ENCODE results near the gene PIK3C3.
"Not testable (repeated sequence)": the region's sequence is repeated elsewhere in the genome, so short reads cannot be mapped to it uniquely, and the experiment has no call there.

The PIK3C3 gene

DNA sequence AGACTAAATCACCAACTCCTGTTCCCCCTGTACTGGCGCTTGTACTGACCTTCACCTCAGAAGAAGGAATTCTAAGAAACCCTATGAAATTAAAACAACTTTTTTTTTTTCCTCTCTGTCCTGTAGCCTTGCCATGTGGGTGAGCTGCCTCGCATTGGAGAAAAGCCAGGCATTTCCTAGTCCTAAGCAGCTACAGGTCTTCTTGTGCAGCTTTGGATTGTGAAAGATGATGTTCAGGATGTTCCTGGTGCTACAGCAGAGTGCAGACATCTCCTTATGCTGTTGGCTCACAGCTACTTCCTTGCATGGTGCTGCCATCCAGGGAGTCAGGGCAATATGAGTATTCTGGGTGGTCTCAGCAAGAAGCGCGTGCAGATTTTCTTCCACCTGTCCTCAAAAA is 11.9 kb downstream of the PIK3C3 start:
- no peak for DNase-seq

DNA sequence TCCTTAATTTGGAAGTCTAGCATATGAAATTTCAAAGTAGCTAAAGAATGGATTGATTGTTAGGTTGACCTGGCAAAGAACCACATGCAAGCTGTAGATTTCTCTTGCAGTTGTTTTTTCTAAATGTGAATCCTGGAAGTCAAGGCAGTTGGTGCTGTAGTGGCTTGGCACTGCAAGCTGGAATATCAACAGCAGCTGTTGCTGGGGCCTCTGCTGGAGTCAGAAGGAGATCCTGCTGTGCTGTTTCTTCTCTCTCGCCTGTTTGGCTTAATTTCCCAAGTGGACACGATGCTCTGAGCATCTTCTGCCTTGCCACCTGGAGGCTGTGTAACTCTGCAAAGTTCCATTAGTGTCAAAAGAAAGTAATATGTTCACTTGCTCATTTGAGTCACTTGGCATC is 12.6 kb downstream of the PIK3C3 start:
- DNase-seq: no peak

DNA sequence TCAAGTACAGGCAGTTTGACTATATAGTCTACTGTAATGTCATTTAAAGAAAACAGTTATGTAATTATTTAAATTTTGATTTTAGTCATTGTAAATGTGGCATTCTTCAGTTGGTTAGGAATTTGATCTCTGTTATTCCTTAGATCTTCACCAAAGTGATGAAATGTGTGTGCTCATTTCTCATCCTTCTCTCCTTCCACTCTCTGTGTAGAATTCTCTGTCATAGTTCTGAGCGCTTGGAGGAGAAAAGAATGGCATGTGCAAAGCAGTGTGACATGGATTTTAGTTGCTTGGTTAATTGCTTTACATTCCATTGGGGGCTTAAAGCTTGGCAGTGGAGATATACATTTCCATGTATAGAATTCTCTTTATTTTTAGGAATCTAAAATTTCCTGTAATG is 14.8 kb downstream of the PIK3C3 start:
- no peak for DNase-seq

DNA sequence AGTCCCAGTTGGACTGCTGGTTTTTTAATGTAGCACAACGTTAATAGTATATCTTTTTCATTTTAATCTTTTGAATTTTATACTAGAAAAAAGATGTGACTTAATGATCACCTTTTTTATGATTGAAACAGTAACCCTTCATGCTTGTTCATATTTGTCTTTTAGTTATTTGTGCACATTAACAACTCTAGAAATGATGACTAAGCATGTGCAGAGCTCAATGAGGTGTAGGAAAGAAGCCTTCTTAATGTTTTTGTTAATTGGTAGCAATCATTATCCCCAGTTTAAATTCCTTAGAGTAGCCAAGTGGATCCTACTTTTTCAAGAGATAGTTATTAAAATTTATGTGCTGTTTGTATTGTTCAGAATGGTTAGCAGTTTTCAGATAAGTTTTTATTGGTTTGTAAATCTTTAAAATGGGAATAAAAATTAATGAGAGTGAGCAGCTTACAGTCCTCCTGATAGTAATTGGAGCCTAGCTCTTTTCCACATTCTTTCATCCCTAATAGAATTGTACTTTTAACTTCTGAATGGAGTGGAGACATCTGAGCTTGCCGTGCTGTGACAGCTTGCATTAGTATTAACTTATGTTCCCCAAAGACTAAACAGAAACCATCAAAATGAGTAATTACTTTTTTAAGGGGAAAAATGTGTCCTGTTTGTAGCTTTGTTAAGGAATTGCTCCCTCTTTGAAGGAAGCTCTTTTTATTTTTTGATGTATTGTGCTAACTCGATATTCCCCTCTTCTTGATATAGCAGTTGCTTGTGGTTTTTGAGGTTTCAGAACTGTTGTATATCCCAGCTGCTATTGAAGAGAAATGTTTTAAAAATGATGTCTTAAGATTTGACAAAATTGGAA is 17.3 kb downstream of the PIK3C3 start:
- no peak for DNase-seq

DNA sequence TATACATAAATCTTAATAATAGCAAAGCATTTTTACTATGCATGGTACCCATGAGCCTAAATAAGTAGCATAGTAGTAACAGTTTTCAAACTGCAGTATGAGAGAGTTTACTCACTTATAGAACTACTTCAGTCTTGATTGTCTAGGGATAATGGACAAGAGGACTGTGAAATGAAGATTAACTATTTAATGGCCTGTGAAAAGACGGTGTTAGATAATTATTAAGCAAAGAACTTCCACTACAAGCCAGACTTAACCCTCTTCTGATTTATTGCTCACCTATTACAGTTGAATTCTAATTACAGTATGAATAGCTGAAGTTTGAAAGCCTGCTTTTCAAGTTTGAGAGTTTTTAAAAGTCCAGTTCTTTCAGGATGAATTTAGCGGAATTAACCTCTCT is 18.9 kb downstream of the PIK3C3 start:
- DNase-seq: no peak

DNA sequence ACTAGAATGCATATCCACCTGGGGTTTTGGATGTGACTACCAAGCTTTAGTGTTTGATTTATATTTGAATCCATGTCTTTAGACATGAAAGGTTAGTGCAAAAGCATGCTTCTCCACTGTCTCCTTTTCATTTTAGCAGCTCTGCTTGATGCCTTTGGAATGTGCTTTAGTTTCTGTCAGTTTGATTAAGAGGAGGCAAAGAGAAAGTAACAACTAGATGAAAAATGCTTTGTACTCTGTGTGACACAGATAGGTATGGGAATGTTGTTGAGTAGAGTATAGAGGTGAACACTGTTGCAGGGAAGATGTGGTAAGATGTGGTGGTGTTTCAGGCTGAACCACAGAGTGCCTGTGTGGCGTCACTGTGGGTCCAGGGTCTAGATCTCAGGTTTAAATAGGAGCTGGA is 19.8 kb downstream of the PIK3C3 start:
- no peak for DNase-seq

DNA sequence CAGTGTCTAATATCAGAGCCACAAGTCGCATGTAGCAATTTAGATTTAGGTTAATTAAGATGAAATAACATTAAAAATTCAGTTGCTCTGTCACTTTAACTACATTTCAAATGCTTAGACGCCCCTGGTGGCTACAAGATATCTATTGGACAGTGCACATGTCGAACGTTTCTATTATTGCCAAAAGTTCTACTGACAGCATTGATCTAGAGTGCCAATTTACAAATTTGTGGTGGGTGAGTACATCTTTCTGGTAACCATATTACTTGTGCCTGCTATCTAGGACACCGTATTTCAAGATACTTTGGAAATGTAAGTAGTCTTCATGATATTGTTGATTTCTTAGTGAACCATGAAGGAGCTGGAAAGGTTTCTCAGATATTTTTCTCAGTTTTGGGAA is 20.2 kb downstream of the PIK3C3 start:
- DNase-seq: no peak

DNA sequence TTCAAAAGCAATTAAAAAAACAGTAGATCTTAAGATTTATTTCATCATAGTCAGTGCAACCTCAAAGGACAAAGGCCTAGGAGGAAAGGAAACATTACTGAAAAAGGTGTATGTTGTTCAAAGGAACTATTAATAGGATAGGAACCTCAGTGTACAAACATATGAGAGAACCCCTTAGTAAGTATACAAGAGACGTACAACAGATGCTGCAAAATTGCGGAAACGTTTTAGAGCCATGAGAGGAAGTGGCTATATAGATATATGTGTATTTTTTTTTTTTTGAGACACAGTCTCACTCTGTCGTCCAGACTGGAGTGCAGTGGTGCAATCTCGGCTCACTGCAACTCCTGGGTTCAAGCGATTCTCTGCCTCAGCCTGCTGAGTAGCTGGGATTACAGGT is 22.2 kb downstream of the PIK3C3 start:
- DNase-seq: no peak

DNA sequence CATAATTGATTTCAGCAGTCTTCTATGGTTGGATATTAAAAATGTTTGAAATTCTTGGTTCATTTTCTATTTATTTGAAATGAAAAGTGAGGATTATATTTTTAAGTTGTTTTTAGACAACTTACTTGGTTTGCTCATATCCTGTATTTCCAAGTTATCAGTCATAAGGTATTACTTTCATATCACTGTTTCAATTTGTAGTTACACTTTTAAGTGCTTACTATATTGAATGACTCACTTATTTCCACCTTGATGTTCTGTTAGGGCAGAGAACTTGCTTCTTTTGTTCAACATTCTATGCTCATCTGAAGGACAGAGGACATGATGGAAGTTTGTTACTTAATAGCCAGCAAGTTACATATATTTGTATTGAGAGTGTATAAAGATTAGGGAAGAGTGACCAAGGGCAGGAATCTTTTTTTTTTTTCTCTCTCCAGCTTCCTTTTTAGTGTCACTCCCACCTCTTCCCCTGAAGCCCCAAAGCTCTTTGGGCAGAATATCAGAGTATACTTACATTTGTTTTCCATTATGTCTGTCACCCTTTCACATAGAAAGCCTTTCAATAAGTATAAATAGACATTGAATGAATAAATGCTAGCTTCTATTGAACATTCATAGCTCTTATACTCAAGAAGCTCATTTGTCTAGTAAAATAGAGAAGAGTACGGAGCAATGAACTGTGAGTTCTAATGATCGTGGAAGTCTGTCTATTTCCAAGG is 28.1 kb downstream of the PIK3C3 start:
- DNase-seq: no peak

DNA sequence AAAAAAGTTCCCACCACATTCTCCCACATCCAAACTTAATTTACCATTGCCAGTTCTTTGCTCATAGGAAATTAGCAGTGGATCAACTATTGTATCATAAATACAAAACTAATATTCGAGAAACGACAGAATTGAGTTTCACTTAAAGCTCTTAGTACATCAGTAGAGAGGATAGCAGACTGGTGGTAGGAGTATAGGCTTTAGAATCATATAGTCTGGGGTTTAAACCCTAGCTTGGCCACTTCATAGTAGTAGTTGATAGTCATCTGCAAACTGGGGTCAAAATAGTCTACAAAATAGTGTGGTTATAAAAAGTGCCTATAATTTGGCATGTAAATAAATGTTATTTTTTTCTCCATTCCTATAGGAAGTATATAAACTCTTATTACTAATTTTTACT is 30.9 kb downstream of the PIK3C3 start:
- no peak for DNase-seq

DNA sequence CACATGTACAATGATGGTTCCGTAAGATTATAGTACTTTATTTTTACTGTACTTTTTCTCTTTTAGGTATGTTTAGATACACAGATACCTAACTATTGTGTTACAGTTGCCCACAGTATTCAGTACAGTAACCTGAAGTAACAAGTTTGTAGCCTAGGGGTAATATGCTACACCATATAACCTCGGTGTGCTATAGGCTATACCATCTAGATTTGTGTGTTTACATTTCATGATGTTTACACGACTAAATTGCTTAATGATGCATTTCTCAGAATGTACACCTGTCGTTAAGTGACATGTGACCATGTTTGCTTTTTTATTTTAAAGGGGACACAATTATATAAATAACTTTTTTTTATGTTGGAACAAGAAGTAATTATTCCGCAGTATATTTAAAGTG is 34.5 kb downstream of the PIK3C3 start:
- no peak for DNase-seq

DNA sequence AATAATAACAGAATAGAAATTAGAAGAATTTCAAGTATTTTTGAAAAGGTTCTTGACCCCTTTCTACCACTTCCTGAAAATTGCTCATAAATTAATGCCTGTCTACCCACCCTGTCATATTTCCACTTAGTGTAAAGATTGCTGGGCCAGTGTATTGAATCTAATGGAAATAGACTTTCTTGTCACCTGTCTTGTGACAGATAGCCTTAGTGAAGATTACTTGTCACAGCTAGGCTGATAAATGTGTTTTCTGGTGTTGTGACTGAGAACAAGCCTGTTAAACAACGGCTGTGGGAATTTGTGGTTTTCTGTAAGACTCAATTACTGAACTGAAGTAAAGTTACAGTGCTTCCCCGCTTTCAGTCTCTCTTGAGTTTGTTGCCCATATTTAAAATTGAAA is 37.0 kb downstream of the PIK3C3 start:
- peak; percentile 10 for DNase-seq

DNA sequence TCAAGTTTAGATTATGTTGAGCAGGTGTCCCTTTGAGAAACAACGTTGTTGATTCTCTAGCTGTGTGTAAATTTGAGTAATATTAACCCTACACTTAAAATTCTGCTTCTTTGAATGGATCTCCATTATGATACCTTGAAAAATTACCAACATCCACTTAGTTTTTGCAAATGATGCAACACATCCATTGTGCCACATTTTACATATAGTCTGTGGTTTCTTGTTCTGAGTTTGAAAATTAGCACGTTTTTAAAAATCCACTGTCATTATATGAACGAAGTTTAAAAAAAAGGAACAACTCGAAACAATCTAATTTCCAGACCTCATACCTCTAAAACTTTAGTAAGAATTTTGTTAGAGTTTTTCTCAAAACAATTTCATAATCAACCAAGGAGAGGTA is 37.7 kb downstream of the PIK3C3 start:
- DNase-seq: no peak

DNA sequence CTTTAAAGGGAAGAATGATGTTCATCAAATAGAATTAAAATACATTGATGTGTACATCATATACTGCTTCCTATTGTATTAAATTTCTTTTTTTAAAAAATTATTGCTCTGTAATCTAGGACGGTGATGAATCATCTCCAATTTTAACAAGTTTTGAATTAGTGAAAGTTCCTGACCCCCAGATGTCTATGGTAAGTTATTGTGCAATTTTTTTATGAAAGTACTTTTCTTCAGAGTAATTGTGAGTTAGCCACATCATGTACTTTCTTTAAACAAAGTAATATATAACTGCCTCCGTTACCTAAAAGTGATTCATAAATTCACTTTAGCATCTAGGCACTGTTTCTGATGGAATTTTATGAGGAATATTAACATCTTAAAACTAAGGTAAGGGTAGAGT is 38.1 kb downstream of the PIK3C3 start:
- DNase-seq: peak; percentile 41

DNA sequence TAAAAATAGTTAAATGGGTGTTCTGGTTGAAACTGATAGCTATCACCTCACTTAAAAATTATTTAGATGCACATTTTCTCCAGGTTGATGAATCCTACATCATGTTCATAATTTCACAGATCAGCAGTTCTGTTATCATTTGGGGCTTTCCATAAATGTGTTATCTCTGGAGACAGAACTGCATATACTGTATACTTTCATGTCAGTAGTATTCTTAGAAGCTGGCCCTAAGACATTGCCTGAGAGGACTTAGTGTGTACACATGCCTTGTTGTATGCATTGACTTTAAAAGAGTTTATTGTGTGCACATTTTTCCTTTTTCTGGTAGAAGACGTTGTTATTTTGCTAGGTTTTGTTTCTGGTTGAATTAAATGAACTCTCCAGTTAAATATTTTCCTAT is 41.0 kb downstream of the PIK3C3 start:
- no peak for DNase-seq

DNA sequence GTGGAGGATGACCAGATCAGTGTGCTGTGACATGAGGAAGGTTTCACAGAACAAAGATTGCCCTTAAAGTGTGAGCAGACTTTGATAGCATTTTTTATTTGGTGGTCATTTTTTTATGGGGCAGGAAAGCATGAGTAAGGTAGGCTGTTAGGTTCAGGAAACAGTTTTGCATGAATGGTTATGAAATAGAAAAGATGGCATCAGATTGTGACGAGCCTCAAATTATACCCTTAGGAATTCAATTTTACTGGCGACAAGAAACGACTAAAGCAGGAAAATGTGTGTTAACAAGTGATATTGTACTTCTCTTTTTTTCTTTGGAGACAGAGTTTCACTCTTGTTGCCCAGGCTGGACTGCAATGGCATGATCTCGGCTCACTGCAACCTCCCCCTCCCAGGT is 44.7 kb downstream of the PIK3C3 start:
- no peak for DNase-seq

DNA sequence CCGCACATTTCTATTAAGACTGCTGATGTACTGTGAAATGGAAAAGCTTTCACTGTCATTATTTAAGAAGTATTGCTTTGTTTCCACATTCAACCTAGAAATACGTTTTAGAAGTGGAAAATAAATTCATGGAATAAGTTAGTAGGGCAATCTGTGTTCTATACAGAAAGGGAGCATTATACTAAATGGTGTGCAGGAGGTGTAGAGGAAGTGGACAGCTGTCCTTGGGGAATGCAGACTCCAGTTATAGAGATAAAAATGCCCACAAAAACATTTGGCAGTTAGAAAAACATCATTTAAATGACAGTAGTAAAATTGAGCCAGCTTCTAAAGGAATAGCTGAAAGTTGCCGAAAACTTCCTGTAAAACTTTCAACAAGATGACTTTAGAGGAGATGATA is 46.8 kb downstream of the PIK3C3 start:
- no peak for DNase-seq

DNA sequence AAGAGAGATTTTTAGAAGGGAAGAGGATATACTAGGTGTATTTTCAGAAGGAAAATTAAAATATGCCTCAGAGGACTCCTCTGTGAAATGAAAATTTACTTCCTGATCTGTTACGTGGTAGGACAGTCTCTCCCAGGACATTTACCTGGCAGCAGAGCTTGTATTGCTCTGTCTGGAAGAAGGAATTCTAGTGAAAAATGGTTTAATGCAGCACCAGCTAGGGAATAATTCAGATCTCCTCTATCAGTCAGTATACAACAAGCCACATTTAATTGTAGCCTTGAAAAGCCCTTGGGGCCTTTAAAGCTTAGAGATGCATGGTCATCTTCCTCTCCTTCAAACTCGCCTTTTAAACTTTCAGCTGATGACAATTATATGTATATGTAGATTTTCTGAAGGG is 49.6 kb downstream of the PIK3C3 start:
- DNase-seq: no peak

DNA sequence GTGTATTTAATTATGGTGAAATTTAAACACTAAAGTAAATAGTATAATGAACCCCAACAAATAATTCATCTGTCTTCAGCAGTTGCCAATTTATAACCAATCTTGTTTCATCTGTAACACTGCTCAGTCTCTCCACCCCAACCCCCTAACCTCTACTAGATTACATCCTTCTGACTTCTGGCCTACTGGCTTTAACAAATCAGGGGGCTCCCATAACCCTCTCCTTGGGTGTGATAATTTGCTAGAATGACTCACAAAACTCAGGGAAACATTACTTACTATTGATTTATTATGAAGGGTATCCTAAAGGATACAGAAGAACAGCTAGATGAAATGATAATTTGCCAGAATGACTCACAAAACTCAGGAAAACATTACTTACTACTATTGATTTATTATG is 50.7 kb downstream of the PIK3C3 start:
- DNase-seq: peak; percentile 5

DNA sequence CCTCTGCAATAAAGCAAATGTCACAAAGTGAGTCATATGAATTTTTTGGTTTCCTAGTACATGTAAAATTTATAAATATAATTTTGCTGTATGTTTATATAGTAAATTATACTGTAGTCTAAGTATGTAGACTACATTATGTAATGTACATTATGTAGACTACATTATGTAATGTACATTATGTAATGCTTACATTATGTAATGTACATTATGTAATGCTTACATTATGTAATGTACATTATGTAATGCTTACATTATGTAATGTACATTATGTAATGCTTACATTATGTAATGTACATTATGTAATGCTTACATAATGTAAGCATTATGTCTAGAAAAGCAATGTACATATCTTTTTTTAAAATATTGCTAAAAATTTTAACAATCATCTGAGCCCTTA is 54.4 kb downstream of the PIK3C3 start:
- not testable (repeated sequence) for DNase-seq

DNA sequence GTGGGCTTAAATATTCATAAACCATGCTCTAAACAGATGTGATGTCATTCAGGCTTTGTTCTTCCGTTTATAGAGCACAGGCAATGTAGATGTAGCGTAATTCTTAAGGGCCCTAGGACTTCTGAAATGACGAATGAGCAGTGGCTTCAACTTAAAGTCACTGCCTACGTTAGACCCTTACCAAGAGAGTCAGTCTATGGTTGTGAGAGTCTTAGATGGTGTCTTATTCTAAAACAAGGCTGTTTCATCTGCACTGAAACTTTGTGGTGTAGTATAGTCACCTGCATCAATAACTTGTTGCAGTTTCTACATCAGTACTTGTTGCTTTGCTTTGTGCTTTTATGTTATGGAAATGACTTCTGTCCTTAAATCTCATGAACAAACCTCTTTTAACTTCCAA is 56.0 kb downstream of the PIK3C3 start:
- DNase-seq: no peak

DNA sequence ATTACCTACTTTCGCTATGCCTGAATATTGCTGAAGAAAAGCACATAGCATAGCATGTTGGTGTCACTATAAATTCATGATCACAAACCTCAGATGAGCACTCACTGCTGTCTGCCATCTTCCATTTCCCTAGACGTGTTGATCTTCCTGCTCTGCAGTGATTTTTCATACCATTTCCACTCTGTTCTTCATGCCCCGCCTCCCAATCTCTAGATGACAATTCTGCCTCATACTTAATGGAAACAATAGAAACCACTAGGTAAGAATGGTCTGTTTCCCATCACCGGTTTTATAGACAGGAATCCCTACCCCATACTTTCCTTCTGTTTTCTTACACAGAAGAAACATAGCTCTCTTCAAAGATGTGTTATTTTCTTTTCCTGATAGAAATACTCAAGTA is 63.8 kb downstream of the PIK3C3 start:
- no peak for DNase-seq

DNA sequence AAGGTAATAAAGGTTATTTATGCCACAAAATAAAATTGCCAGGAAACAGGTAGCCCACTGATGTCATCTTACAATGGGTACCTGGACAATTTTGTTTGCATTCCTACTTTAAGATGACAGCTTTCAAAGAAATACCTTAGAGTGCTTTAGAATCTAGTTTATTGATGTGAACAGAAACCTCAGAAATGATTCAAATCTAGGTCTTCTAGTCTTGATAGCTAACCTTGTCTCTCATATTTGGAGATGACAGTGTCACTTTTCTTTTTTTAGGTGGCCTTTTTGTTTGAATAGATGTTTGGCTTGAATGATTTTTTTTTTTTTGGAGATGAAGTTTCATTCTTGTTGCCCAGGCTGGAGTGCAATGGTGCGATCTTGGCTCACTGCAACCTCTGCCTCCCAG is 69.1 kb downstream of the PIK3C3 start:
- no peak for DNase-seq

DNA sequence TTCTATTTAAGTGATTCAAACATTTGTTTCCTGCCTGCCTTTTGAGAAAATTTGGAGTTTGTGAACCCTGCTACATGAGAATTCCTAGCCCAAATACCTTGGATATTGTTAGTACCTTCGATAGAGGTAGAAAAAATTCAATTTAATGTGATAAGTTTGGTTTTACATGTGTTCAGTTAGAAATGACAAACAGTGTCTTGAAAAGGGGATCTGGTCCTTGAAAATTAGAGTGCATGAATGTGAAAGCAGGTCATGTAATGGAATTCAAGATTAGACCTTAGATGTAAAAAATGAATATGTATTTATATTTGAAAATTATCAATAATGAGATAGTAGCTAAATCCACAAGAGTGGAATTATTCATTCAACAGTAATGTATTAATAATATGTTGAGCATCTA is 70.5 kb downstream of the PIK3C3 start:
- no peak for DNase-seq
